ENCODE results near the gene FZR1. TPM values are rescaled to one million over a fixed set of nuclear protein-coding genes. Genes with fewer than 3 reads are reported as not detected.
A peak's percentile ranks its signal among the peaks of the same experiment; 100 is the strongest.

FZR1 gene
- total RNA-seq, 6 experiments from 2014 or later = 18.7 to 34.1 (median 23.8) TPM

DNA sequence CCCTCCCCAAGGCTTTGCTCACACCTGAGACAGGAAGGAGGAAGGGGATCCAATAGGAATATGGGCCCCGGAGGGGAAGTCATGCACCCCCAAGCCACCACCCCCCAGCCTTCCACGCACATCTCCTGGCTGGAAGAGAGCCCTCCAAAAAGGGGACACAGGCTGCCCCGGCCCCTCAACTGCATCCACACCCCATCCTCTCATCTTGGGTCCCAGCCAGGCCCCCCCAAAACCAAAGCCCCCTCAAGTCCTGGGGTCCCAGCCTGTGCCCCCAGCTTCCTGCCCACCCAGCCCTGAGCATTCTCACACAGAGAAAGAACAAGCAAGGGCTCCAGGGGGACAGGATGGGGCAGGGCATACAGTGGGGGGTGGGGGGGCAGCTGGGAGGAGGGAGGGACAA lies 37.9 kb upstream of the FZR1 start:
- WGBS (ENCODE audit: insufficient coverage, low coverage, low lambda C conversion rate, missing lambda C conversion rate) = no CpG with 5 or more reads among the region's 3 CpGs
- H3K4me1 ChIP-seq = peaks cover 0 to 11% (median 2%) of the 10 kb centered on the region in 4 donors
- no peaks in the 10 kb centered on the region for H3K27me3 ChIP-seq
- H3K9me3 ChIP-seq = no peaks in the 10 kb centered on the region
- H3K36me3 ChIP-seq = peaks cover 0 to 2% (median under 1%) of the 10 kb centered on the region in 4 donors
- peak in 1 of 4 donors; percentile 1 for ATAC-seq
- intact Hi-C loops (cut with DNase I) = no loop called here
- H3K4me3 ChIP-seq = no peak overlapping the region
- TF ChIP-seq POLR2A (IDR thresholded peaks at IDR 0.05) (no peak), CTCF (IDR thresholded peaks at IDR 0.05) (no peak)
- DNase-seq = no peak
- H3K27ac ChIP-seq = peak overlapping the region in 1 of 3 donors; percentile 46

DNA sequence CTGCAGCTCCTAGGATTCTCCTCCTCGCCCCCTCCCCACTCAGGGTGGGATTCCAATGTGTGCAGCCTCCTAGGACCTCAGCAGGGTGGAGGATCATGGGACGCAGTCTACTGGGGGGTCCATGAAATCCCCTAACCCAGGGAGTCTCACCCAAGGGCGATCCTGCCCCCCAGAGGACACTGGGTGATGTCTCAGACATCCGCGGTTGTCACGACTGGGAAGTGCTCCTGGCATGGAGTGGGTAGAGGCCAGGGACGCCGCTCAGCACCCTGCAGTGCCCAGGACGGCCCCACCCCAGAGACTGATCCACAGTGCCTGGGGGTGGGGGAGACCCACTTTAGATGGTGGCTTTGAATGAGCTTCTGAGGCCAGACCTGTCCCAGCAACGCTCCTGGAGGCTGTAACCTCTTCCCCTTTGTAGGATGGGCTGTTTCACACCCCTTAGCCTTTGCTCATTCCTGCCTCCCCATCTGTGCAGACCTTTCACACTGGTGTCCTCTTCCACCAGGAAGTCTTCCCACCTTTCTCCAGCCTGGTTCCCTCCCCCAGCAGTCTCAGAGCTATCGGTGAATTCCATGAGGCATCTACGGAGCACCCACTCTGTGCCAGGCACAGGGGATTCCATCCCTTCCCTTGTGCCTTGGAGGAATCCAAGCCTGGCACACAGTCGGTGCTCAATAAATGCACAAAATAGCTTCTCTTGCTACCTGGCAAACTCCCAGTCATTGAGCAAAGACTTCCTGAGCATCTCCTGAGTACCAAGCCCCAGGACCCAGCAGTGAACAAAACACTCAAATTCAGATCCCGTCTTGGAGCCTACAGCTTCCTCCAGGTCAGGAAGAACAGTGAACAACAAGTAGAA lies 36.2 kb upstream of the FZR1 start:
- Histone ChIP-seq H3K4me1 (peaks cover 0 to 13% (median 6%) of the 10 kb centered on the region in 4 donors), H3K27me3 (no peaks in the 10 kb centered on the region), H3K4me3 (no peak overlapping the region), H3K9me3 (no peaks in the 10 kb centered on the region), H3K27ac (no peak overlapping the region), H3K36me3 (no peaks in the 10 kb centered on the region)
- intact Hi-C loops (cut with DNase I) = no loop called here
- DNase-seq (no peak), ATAC-seq (peak in 3 of 4 donors; percentile 11 to 29 (median 13))
- TF ChIP-seq CTCF (IDR thresholded peaks at IDR 0.05) = peak in 3 of 4 donors; percentile 15 to 24 (median 20)
- TF ChIP-seq POLR2A (IDR thresholded peaks at IDR 0.05) = no peak
- WGBS (ENCODE audit: insufficient coverage, low coverage, low lambda C conversion rate, missing lambda C conversion rate) = 45% methylated on average over 4 of the region's 14 CpGs

DNA sequence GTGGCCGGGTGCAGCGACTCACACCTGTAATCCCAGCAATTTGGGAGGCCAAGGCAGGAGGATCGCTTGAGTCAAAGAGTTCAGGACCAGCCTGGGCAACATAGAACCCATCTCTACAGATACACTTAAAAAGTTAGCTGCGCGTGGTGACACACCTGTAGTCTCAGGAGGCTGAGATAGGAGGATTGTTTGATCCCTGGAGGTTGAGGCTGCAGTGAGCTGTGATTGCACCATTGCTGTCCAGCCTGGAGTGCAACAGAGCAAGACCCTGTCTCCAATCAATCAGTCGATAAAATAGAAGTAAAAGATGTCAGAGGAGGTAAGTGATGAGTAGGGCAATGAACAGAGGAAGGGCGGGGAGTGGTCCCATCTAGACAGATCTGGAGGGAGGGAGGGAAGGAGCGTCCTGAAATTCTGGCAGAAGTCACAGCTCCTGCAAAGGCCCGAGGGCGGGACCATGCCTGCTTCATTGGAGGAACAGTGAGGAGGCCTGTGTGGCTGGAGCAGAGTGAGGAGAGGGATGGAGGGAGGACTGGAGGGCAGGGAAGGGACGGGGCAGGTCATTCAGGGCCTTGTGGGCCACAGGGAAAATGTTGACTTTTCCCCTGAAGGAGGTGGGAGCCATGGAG lies 35.5 kb upstream of the FZR1 start:
- Histone ChIP-seq H3K4me3 (no peak overlapping the region), H3K27me3 (no peaks in the 10 kb centered on the region), H3K4me1 (peaks cover 0 to 13% (median 6%) of the 10 kb centered on the region in 4 donors), H3K36me3 (no peaks in the 10 kb centered on the region), H3K9me3 (no peaks in the 10 kb centered on the region), H3K27ac (no peak overlapping the region)
- no peak for TF ChIP-seq CTCF (IDR thresholded peaks at IDR 0.05)
- TF ChIP-seq POLR2A (IDR thresholded peaks at IDR 0.05) = no peak
- DNase-seq = no peak
- ATAC-seq = no peak
- WGBS (ENCODE audit: insufficient coverage, low coverage, low lambda C conversion rate, missing lambda C conversion rate) = 54% methylated on average over 8 of the region's 11 CpGs
- intact Hi-C loops (cut with DNase I) = no loop called here

DNA sequence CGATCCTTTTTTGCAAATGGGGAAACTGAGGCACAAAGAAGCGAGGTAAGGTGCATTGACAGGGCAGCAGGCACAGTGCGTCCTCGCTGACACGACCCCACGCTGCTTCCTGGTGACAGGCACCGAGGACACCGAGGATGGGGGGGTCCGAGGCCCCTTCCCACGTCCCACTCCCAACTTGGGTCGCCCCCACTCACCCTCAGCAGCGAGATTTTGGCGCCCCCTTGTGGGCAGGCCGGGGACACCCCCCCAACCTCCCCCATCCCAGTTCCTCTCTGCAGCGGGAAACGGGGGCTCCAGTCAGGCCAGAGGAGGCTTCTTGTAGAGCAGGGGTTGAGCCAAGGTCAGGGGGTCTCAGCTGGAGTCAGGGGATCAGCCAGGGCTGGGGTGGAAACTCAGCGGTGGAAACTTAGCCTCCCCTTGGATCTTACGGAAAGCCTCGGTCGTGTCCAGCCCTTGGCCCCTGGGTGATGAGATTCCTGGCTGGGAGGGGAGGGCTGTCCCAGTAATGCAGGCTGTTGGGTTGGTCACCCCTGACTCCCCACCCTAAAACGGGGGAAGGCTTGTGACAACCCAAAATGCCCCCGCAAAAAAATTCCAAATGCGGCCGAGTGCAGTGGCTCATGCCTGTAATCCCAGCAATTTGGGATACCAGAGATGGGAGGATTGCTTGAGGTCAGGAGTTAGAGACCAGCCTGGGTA lies 34.0 kb upstream of the FZR1 start:
- H3K9me3 ChIP-seq = no peaks in the 10 kb centered on the region
- peak; percentile 70 to 88 (median 79) for TF ChIP-seq CTCF (IDR thresholded peaks at IDR 0.05)
- TF ChIP-seq POLR2A (IDR thresholded peaks at IDR 0.05) = no peak
- H3K4me3 ChIP-seq = no peak overlapping the region
- H3K36me3 ChIP-seq = no peaks in the 10 kb centered on the region
- ATAC-seq (peak; percentile 32 to 46 (median 40)), DNase-seq (no peak)
- H3K27ac ChIP-seq = no peak overlapping the region
- H3K4me1 ChIP-seq = peaks cover 0 to 13% (median 6%) of the 10 kb centered on the region in 4 donors
- intact Hi-C loops (cut with DNase I) = no loop called here
- WGBS (ENCODE audit: insufficient coverage, low coverage, low lambda C conversion rate, missing lambda C conversion rate) = 10% methylated on average over 11 of the region's 24 CpGs
- no peaks in the 10 kb centered on the region for H3K27me3 ChIP-seq
